Measurements from ENCODE around the gene NAA35.
"Not testable (repeated sequence)": the region's sequence is repeated elsewhere in the genome, so short reads cannot be mapped to it uniquely, and the experiment has no call there.

The NAA35 gene

GRCh38 chr9:85969727-85970126, 28.8 kb downstream of the NAA35 start:
- no peak overlapping the region for H3K27ac Mint-ChIP-seq
- DNase-seq (ENCODE audit: low spot score) = no peak
- no peak overlapping the region for H3K4me3 Mint-ChIP-seq
- H3K9me3 Mint-ChIP-seq = no peaks in the 10 kb centered on the region
- H3K27me3 Mint-ChIP-seq (ENCODE audit: low read depth) = no peaks in the 10 kb centered on the region
- peaks cover 6% of the 10 kb centered on the region for H3K4me1 Mint-ChIP-seq (ENCODE audit: low read depth)
- H3K36me3 Mint-ChIP-seq (ENCODE audit: low read depth) = peaks cover 44% of the 10 kb centered on the region

GRCh38 chr9:85971731-85972130, 30.8 kb downstream of the NAA35 start:
- Mint-ChIP-seq H3K27ac (no peak overlapping the region), H3K4me3 (no peak overlapping the region), H3K9me3 (no peaks in the 10 kb centered on the region), H3K4me1 (ENCODE audit: low read depth) (peaks cover 5% of the 10 kb centered on the region), H3K36me3 (ENCODE audit: low read depth) (peaks cover 38% of the 10 kb centered on the region), H3K27me3 (ENCODE audit: low read depth) (no peaks in the 10 kb centered on the region)
- DNase-seq (ENCODE audit: low spot score) = no peak

DNA sequence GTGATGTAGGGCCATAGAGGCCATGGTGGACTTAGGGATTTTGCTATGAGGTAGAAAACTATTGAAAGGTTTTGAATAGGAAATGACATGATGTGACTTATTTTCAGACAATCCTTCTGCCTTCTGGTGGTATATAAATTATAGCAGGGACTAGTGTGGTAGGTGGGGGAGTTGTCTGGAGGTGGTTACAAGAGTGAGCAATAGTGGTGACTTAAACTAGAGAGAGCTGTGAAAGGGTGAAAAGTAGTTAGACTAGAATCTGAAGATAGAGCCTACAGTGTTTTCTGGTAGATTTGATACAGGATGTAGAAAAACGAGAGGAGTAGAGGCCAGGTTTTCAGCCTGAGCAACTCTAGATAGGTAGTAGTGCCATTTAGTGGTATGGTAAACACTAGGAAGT, 32.3 kb downstream of the NAA35 start:
- DNase-seq (ENCODE audit: low spot score) = no peak
- peaks cover 40% of the 10 kb centered on the region for H3K36me3 Mint-ChIP-seq (ENCODE audit: low read depth)
- H3K4me1 Mint-ChIP-seq (ENCODE audit: low read depth) = peaks cover 5% of the 10 kb centered on the region

GRCh38 chr9:85974055-85974547, 33.2 kb downstream of the NAA35 start:
- H3K4me1 Mint-ChIP-seq (ENCODE audit: low read depth); H3K4me3 Mint-ChIP-seq; H3K27me3 Mint-ChIP-seq (ENCODE audit: low read depth); H3K27ac Mint-ChIP-seq; DNase-seq (ENCODE audit: low spot score); H3K9me3 Mint-ChIP-seq: not testable (repeated sequence)
- peaks cover 40% of the 10 kb centered on the region for H3K36me3 Mint-ChIP-seq (ENCODE audit: low read depth)

More for the DNA sequence above, 32.3 kb downstream of the NAA35 start:
- no peaks in the 10 kb centered on the region for H3K27me3 Mint-ChIP-seq (ENCODE audit: low read depth)
- no peak overlapping the region for H3K27ac Mint-ChIP-seq
- no peak overlapping the region for H3K4me3 Mint-ChIP-seq
- no peaks in the 10 kb centered on the region for H3K9me3 Mint-ChIP-seq

DNA sequence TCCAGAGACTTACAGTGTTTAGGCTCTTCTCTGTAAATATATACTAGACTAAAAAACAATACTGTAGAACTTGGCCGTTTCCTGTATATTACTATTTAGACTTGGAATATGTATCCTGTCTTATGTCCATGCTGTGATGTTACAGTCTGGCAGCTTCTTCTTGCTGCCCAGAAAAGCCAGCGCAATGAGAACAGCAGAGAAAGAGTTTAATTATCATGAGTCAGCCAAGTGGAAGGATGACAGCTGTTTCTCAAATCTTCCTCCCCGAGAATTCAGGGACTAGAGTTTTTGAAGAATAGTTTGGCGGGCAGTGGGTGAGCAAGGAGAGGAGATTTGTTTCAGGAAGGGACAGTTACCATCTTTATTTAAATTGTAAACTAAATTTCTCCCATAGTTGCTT, 37.5 kb downstream of the NAA35 start:
- no peak overlapping the region for H3K27ac Mint-ChIP-seq
- peaks cover 51% of the 10 kb centered on the region for H3K36me3 Mint-ChIP-seq (ENCODE audit: low read depth)
- no peak for DNase-seq (ENCODE audit: low spot score)
- H3K4me3 Mint-ChIP-seq = no peak overlapping the region
- H3K4me1 Mint-ChIP-seq (ENCODE audit: low read depth) = no peaks in the 10 kb centered on the region
- H3K9me3 Mint-ChIP-seq = no peaks in the 10 kb centered on the region
- no peaks in the 10 kb centered on the region for H3K27me3 Mint-ChIP-seq (ENCODE audit: low read depth)

GRCh38 chr9:85981369-85981768, 40.4 kb downstream of the NAA35 start:
- Mint-ChIP-seq H3K36me3 (ENCODE audit: low read depth) (peaks cover 74% of the 10 kb centered on the region), H3K9me3 (no peaks in the 10 kb centered on the region), H3K27me3 (ENCODE audit: low read depth) (no peaks in the 10 kb centered on the region), H3K4me1 (ENCODE audit: low read depth) (no peaks in the 10 kb centered on the region), H3K4me3 (no peak overlapping the region), H3K27ac (no peak overlapping the region)
- no peak for DNase-seq (ENCODE audit: low spot score)

GRCh38 chr9:85984457-85984856, 43.5 kb downstream of the NAA35 start:
- no peak overlapping the region for H3K4me3 Mint-ChIP-seq
- no peak for DNase-seq (ENCODE audit: low spot score)
- peaks cover 3% of the 10 kb centered on the region for H3K4me1 Mint-ChIP-seq (ENCODE audit: low read depth)
- H3K36me3 Mint-ChIP-seq (ENCODE audit: low read depth) = peaks cover 68% of the 10 kb centered on the region
- H3K27ac Mint-ChIP-seq = no peak overlapping the region
- no peaks in the 10 kb centered on the region for H3K27me3 Mint-ChIP-seq (ENCODE audit: low read depth)
- H3K9me3 Mint-ChIP-seq = no peaks in the 10 kb centered on the region

- Mint-ChIP-seq H3K4me3 (no peak overlapping the region), H3K36me3 (ENCODE audit: low read depth) (peaks cover 60% of the 10 kb centered on the region), H3K9me3 (no peaks in the 10 kb centered on the region), H3K4me1 (ENCODE audit: low read depth) (peaks cover 3% of the 10 kb centered on the region), H3K27me3 (ENCODE audit: low read depth) (no peaks in the 10 kb centered on the region), H3K27ac (no peak overlapping the region)
- DNase-seq (ENCODE audit: low spot score) = no peak
These were observed 46.3 kb downstream of the NAA35 start for GRCh38 chr9:85987236-85987635.

- no peaks in the 10 kb centered on the region for H3K27me3 Mint-ChIP-seq (ENCODE audit: low read depth)
- H3K4me3 Mint-ChIP-seq = no peak overlapping the region
- no peaks in the 10 kb centered on the region for H3K4me1 Mint-ChIP-seq (ENCODE audit: low read depth)
- H3K9me3 Mint-ChIP-seq = no peaks in the 10 kb centered on the region
- no peak for DNase-seq (ENCODE audit: low spot score)
- peaks cover 38% of the 10 kb centered on the region for H3K36me3 Mint-ChIP-seq (ENCODE audit: low read depth)
- H3K27ac Mint-ChIP-seq = no peak overlapping the region
These were observed 53.2 kb downstream of the NAA35 start for GRCh38 chr9:85994191-85994590.

GRCh38 chr9:85995097-85995496, 54.2 kb downstream of the NAA35 start:
- no peak for DNase-seq (ENCODE audit: low spot score)
- no peaks in the 10 kb centered on the region for H3K27me3 Mint-ChIP-seq (ENCODE audit: low read depth)
- H3K36me3 Mint-ChIP-seq (ENCODE audit: low read depth) = peaks cover 34% of the 10 kb centered on the region
- H3K4me1 Mint-ChIP-seq (ENCODE audit: low read depth) = no peaks in the 10 kb centered on the region
- H3K4me3 Mint-ChIP-seq = no peak overlapping the region
- no peak overlapping the region for H3K27ac Mint-ChIP-seq
- H3K9me3 Mint-ChIP-seq = no peaks in the 10 kb centered on the region

GRCh38 chr9:85995599-85995998, 54.7 kb downstream of the NAA35 start:
- Mint-ChIP-seq H3K9me3 (no peaks in the 10 kb centered on the region), H3K4me1 (ENCODE audit: low read depth) (no peaks in the 10 kb centered on the region), H3K4me3 (no peak overlapping the region), H3K27ac (no peak overlapping the region), H3K27me3 (ENCODE audit: low read depth) (no peaks in the 10 kb centered on the region), H3K36me3 (ENCODE audit: low read depth) (peaks cover 39% of the 10 kb centered on the region)
- DNase-seq (ENCODE audit: low spot score) = no peak

GRCh38 chr9:86005253-86005775, 64.4 kb downstream of the NAA35 start:
- Mint-ChIP-seq H3K27ac (no peak overlapping the region), H3K9me3 (peaks cover 34% of the 10 kb centered on the region), H3K4me1 (ENCODE audit: low read depth) (no peaks in the 10 kb centered on the region), H3K27me3 (ENCODE audit: low read depth) (no peaks in the 10 kb centered on the region), H3K4me3 (no peak overlapping the region), H3K36me3 (ENCODE audit: low read depth) (peaks cover 75% of the 10 kb centered on the region)
- no peak for DNase-seq (ENCODE audit: low spot score)

DNA sequence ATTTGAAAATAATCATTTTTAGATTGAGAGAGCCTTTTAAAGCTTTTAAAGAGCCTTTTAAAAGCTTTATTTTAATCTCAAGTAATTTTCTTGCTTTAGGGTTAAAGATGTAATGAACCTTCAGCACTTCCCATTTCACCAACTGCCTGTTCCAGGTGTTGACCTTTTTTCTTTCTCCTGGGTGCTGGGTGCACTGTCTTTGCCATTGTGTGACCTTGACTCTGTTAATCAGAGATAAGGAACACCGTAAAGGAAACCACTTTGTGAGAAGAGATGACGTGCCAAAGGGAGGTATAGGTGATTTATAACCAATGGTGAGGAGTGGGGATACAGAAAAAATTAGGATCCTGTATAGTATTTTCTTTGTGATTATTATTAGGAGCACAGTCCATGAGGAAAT, 68.2 kb downstream of the NAA35 start:
- no peaks in the 10 kb centered on the region for H3K4me1 Mint-ChIP-seq (ENCODE audit: low read depth)
- H3K4me3 Mint-ChIP-seq = no peak overlapping the region
- H3K27me3 Mint-ChIP-seq (ENCODE audit: low read depth) = no peaks in the 10 kb centered on the region
- H3K36me3 Mint-ChIP-seq (ENCODE audit: low read depth) = peaks cover 50% of the 10 kb centered on the region
- H3K27ac Mint-ChIP-seq = no peak overlapping the region
- DNase-seq (ENCODE audit: low spot score) = no peak
- peaks cover 19% of the 10 kb centered on the region for H3K9me3 Mint-ChIP-seq

DNA sequence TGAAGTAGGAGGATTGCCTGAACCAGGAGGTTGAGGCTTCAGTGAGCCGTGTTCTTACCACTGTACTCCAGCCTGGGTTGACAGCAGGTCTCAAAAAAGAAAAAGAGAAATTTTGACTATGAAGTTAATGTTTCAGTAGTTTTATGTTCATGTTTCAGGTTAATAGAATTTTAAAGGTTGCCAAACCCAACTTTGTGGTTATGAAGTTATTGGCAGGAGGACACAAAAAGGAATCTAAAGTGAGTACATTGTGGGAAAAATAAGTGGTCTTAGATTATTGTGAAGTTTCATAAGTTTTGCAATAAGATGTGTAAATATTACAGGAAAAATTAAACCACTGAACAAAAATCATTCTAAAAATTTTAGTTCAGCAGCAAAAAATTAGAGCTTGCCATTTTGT, 79.8 kb downstream of the NAA35 start:
- Mint-ChIP-seq H3K27ac (no peak overlapping the region), H3K36me3 (ENCODE audit: low read depth) (peaks cover 64% of the 10 kb centered on the region), H3K4me3 (no peak overlapping the region), H3K4me1 (ENCODE audit: low read depth) (peaks cover 16% of the 10 kb centered on the region), H3K27me3 (ENCODE audit: low read depth) (no peaks in the 10 kb centered on the region), H3K9me3 (no peaks in the 10 kb centered on the region)
- DNase-seq (ENCODE audit: low spot score) = no peak

- peak overlapping the region; percentile 47 for H3K27ac Mint-ChIP-seq
- no peaks in the 10 kb centered on the region for H3K9me3 Mint-ChIP-seq
- no peaks in the 10 kb centered on the region for H3K27me3 Mint-ChIP-seq (ENCODE audit: low read depth)
- H3K4me3 Mint-ChIP-seq = no peak overlapping the region
- peaks cover 64% of the 10 kb centered on the region for H3K36me3 Mint-ChIP-seq (ENCODE audit: low read depth)
- DNase-seq (ENCODE audit: low spot score) = no peak
- H3K4me1 Mint-ChIP-seq (ENCODE audit: low read depth) = peaks cover 16% of the 10 kb centered on the region
These were observed 80.2 kb downstream of the NAA35 start for GRCh38 chr9:86021166-86021565.

Measured in T-helper 2 cell treated with Interferon-gamma antibody and Interleukin-4, amounts not matched to agents 5 μg/mL and 100 μg/mL, for 36 hours (primary cell).